GM12875 (cell line): ENCODE measurements around the gene NRG3.

Experiments
- H3K4me3 ChIP-seq: one replicate; pipeline ENCODE4 v1.5.1; 2011; ENCODE audit warnings: low read depth, low read length, control low read depth
- TF ChIP-seq, protein P1 (sequence below): IDR thresholded peaks from 2 replicates; pipeline ENCODE4 v1.5.1; 2011; ENCODE audit warnings: low read depth, mild to moderate bottlenecking, control low read depth, inconsistent platforms, low read length, moderate library complexity, borderline replicate concordance; ENCODE audit not compliant: insufficient read depth

NRG3 gene

DNA sequence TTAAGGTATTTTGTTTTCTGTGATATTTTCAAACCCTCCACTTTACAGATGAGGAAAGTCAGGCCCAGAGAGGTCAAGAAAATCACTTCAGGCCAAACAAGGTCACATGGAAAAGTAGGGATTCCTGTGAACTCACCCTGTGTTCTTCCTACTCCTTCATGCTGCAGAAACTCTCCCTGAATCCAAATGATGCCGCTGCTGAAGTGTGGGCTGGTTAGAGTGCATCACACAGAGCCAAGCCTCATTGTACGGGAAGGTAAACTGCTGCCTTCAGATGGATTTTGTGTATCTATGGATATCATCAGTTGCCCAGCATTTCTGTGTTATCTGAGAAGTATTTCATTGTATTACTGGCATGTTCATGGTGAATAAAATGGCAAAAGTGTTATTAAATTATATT is 75.4 kb downstream of the NRG3 start:
- TF ChIP-seq, protein P1, sequence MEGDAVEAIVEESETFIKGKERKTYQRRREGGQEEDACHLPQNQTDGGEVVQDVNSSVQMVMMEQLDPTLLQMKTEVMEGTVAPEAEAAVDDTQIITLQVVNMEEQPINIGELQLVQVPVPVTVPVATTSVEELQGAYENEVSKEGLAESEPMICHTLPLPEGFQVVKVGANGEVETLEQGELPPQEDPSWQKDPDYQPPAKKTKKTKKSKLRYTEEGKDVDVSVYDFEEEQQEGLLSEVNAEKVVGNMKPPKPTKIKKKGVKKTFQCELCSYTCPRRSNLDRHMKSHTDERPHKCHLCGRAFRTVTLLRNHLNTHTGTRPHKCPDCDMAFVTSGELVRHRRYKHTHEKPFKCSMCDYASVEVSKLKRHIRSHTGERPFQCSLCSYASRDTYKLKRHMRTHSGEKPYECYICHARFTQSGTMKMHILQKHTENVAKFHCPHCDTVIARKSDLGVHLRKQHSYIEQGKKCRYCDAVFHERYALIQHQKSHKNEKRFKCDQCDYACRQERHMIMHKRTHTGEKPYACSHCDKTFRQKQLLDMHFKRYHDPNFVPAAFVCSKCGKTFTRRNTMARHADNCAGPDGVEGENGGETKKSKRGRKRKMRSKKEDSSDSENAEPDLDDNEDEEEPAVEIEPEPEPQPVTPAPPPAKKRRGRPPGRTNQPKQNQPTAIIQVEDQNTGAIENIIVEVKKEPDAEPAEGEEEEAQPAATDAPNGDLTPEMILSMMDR = no peak
- no peak overlapping the region for H3K4me3 ChIP-seq

DNA sequence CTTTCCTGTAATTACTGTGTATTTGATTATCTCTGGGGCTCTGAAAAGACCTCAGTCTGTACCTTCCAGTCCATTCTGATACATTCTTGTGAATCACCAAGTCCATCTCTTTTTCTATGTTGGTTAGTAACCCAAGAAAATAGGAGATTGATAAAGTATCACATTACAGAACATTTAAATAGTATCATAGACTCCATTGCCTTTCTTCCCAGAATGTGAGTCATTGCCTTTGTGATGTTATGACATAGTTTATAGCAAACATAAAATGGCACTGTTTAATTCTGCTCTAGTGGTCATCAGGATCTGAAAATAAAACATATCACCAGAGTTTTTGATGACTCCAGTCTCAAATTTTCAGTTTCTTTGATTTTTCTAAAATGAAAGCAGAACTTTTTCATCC is 78.4 kb downstream of the NRG3 start:
- TF ChIP-seq, protein P1 = no peak

DNA sequence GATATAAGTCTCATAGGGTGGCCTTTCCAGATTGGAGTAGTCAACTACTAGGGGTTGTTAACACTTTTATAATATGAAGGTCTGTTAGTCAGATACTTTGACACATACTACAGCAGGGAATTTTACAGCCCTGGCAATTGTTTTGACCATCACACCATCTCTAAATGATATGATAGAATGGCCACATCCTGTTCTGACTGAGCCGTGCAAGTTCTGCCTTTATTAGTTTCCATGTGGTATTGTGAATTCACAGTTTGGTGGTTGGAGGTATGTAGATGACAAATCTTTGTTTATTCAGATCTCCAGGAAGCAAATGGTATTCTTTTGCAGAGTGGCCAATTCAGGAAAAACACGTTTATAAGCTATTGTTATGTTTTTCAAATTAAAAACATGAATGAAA is 83.0 kb downstream of the NRG3 start:
- no peak overlapping the region for H3K4me3 ChIP-seq
- TF ChIP-seq, protein P1 = no peak

More for the DNA sequence above, 78.4 kb downstream of the NRG3 start:
- H3K4me3 ChIP-seq = no peak overlapping the region

DNA sequence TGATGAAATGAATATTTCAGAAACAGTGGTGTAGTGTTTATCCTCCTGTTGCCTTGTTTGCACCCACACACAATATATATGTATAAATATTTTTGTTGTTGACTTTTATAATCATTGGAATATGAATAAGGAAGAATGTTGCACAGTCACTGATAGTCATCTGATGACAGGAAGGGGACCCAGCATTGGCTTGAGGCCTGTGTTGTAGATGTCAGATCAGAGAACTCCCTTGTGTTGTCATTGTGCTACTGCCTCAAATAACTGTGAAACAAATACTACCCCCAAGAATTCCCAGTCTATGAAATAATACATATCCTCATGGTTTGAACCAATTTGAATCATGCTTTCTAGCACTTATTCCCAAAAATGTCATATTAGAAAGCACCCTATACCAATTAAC is 84.0 kb downstream of the NRG3 start:
- no peak overlapping the region for H3K4me3 ChIP-seq
- TF ChIP-seq, protein P1 = no peak

DNA sequence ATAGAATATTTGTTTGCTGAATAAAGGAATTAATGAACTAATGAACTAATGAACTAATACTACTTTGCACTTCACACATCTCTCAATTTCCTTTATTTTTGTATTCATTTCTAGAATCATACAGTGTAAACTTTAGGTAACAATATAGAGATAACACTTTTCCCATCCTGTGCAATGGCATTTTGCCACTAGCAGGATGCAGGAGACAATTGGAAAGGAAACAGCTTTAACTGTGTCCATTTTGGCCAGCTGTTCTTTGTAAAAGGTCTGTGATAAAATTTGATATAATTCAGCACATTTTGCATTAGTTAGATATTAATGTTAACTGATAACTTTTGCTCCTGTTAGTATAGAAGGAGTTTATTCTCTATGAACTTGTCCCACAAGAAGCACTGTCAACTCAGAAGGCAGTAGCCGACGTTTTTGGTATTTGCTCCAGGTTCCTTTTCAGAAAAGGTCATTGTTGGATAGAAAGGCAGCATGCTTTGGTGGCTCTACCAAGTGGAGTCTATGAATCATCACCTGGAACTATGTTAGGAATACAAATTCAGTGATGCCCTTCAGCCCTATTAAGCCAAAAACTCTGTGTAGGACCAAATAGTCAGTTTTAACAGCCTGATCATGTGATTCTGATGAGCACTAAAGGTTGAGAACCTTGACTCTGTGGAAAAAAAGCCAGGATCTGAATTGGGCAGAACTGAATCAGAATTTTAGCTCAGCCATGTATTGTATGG is 86.6 kb downstream of the NRG3 start:
- H3K4me3 ChIP-seq = no peak overlapping the region
- TF ChIP-seq, protein P1 = no peak

DNA sequence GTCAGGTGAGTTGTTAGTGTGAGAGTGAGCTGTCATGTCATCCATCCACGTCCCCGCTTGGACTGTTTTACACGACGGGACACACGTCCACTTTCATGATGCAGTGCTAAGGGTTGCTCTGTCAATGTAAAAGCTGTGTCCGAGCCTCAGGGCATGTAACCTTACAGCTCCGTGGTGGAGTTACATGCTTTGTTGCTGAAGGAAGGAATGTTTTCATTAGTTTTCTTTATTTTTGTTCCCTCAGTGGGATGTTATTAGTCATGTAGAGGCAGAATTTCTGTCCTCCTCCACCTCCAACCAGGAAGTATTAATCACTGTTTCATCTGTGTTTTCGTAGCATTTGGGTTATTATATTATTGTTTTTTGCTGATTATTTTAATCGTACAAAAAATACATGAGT is 88.6 kb downstream of the NRG3 start:
- TF ChIP-seq, protein P1 = no peak

DNA sequence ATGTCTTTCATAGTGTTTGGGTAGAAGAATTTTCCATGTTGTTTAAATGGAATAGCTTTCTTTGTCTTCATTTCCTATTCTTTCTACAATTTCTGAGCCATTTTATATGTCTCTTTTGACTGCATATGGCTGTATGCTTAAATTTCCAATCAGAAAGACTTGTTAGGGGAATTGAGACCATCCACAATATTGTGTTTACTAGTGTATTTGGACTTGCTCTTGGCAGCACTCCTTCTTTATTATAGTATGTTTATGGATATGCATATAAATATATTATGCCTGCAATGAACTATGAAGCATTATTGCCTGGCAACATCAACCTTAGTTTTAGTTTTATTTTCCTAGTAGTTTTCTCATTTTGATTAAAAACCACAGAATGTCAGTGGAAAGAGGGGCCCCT is 92.7 kb downstream of the NRG3 start:
- TF ChIP-seq, protein P1 = no peak
- no peak overlapping the region for H3K4me3 ChIP-seq

More for the DNA sequence above, 88.6 kb downstream of the NRG3 start:
- no peak overlapping the region for H3K4me3 ChIP-seq
